Fibroblast of mammary gland (primary cell): ENCODE results near the gene BMPR1B.
"Not testable (repeated sequence)": the region's sequence is repeated elsewhere in the genome, so short reads cannot be mapped to it uniquely, and the experiment has no call there.

Experiments used
- DNase-seq: peaks from one replicate; pipeline ENCODE4 v3.0.0-alpha.2; 2010; ENCODE audit warnings: low read depth
- H3K4me3 ChIP-seq: 2 replicates; pipeline ENCODE4 v1.5.1; 2011; ENCODE audit warnings: low read depth, mild to moderate bottlenecking, low read length, moderate library complexity; ENCODE audit not compliant: control insufficient read depth
- TF ChIP-seq, protein P1 (sequence below): conservative IDR thresholded peaks from 2 replicates; pipeline ENCODE4 v1.5.1; 2011; ENCODE audit warnings: low read depth, low read length, inconsistent platforms; ENCODE audit not compliant: control insufficient read depth, insufficient read depth

The BMPR1B gene

DNA sequence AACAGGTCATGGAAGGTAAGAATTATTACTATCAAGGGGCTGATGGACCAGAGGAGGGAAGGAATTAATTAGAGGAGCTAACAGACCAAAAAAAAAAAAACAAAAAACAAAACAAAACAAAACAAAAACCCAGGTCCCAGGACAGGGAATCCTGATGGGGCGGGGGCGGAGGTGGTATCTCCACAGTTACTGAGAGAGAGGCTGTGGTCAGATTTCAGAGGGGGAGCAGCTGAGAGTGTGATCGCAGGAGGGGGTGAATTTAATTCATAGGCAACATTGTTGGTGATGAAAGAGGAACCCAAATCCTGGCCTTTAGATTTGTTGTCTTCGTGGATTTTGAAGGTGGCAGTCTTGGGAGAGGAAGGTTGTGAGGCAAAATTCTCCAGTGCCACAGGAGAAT, 401.6 kb downstream of the BMPR1B start:
- TF ChIP-seq, protein P1, sequence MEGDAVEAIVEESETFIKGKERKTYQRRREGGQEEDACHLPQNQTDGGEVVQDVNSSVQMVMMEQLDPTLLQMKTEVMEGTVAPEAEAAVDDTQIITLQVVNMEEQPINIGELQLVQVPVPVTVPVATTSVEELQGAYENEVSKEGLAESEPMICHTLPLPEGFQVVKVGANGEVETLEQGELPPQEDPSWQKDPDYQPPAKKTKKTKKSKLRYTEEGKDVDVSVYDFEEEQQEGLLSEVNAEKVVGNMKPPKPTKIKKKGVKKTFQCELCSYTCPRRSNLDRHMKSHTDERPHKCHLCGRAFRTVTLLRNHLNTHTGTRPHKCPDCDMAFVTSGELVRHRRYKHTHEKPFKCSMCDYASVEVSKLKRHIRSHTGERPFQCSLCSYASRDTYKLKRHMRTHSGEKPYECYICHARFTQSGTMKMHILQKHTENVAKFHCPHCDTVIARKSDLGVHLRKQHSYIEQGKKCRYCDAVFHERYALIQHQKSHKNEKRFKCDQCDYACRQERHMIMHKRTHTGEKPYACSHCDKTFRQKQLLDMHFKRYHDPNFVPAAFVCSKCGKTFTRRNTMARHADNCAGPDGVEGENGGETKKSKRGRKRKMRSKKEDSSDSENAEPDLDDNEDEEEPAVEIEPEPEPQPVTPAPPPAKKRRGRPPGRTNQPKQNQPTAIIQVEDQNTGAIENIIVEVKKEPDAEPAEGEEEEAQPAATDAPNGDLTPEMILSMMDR = no peak
- no peak overlapping the region for H3K4me3 ChIP-seq
- no peak for DNase-seq

DNA sequence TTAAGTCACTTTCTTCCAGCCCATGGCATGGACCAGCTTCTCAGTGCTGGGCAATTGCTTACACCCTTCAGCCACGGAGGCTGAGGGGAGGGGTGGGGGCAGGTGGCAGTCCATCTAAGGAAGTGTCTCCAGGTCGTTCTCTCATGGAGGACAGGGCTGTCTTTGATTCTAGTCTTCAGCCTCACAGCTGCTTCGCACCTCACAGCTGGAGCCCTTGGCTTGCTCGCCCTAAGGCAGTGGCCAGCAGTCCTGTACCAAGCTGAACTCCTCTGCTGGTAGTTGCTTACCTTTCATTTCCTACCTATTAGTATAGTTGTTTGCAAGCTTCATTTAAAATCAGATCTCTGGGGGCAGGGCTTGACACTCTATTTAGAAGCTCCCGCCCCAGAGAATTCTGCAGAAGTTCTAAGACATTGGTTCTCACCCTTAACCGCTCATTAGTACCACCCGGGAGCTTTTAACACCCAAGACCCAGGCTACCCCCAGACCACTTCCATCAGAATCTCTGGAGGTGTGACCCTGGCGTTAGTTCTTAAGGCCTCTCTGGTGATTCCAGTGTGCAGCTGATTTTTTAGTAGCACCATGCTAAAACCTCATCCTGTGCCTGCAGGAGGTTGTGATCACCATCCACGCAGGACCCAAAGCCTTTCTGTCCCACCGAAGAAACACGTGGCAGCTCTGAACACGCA, 404.2 kb downstream of the BMPR1B start:
- no peak overlapping the region for H3K4me3 ChIP-seq
- TF ChIP-seq, protein P1 = no peak

DNA sequence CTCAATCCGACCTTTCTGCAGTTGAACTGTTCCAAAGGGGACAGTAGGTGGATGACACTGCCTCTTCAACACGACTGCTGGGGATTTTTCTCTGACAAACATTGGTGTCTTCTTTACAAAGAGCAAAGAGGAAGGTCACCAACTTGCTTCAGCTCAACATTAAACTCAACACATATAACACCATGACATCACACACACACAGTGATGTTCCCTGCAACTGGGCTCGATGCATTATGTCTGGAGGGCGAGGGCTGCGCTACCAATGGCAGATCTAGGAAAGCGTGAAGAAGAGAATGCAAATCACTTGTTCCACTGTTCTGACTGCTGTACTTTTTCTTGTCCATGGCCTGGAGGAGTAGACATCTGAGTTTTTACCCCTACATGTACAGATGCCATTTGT, 405.1 kb downstream of the BMPR1B start:
- DNase-seq = no peak
- H3K4me3 ChIP-seq = no peak overlapping the region
- TF ChIP-seq, protein P1 = no peak

More for the DNA sequence above, 404.2 kb downstream of the BMPR1B start:
- no peak for DNase-seq

DNA sequence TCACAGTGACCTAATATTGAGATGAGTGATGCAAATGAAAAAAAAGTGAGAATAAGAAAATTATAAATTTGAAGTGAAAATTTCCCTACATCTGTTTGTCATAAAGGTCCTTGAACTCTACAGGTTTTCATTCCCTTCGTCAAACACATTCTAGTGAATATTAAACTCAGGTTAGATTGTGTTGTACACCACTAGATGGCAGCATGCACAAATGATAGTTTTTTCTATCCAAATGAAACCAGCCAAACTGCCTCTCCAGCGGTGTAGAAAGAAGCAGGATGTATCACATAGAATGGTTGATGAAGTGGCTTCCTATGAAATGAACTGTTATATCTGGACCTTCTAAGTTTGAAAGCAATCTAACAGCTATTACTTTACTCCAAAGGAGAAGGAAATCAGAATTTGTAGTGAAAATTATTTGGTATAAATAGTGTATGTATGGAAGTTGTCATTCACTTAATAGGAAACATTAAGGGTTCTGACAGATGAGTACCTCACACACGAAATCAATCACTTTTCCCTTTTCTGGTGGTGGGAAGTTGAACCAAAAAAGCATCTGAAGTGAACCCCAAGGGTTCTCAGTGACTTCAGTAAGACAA, 408.3 kb downstream of the BMPR1B start:
- no peak overlapping the region for H3K4me3 ChIP-seq
- peak; percentile 72 for DNase-seq

DNA sequence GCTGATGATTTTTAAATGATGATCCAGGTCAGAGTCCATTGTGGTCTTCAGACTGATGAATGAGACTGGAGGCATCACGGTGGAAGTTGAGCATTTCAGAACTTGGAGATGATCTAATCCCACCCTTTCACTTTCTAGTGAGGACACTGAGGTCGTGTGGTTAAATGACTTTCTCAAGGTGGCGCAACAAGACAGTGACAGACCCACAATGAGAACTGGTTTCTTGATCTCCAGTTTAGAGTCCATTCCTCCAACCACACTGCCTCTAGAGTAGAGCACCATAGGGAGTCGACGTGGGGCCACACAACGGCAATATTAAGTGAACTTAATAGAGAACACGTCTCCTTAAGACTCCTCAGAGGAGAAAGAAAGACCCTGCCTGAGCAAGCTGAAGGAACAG, 410.1 kb downstream of the BMPR1B start:
- H3K4me3 ChIP-seq = no peak overlapping the region
- TF ChIP-seq, protein P1 = no peak
- DNase-seq = peak; percentile 27

More for the DNA sequence above, 408.3 kb downstream of the BMPR1B start:
- TF ChIP-seq, protein P1 = peak; percentile 59

DNA sequence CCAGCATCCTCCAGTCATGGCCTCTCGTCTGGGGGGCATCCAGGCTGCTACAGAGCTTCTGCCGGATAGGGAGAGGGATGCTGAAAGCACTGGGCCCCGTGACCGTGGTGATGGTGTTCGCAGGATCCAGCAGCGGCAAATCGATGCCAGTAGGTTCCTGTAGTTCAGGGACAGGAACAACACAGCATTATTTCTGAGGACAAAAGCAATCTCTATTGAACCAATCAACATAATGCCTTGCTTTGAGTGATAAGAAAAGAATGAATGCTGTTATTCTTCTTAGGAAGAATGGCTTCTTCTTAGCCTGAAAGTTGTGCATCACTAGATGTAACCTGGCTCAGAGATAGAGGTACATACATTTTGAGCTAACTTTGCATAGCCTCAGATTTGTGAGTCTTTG, 412.4 kb downstream of the BMPR1B start:
- TF ChIP-seq, protein P1 = no peak
- DNase-seq = no peak
- H3K4me3 ChIP-seq = no peak overlapping the region

DNA sequence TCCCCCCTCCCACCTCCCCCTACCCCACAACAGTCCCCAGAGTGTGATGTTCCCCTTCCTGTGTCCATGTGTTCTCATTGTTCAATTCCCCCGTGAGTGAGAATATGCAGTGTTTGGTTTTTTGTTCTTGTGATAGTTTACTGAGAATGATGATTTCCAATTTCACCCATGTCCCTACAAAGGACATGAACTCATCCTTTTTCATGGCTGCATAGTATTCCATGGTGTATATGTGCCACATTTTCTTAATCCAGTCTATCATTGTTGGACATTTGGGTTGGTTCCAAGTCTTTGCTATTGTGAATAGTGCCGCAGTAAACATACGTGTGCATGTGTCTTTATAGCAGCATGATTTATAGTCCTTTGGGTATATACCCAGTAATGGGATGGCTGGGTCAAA, 413.6 kb downstream of the BMPR1B start:
- not testable (repeated sequence) for DNase-seq, H3K4me3 ChIP-seq
